Loucy (cell line): Measurements from ENCODE around the gene C9orf50.

Experiments
- CTCF ChIP-seq: fragments of 200-600 bp; sonication (generic); conservative IDR thresholded peaks from 2 replicates; pipeline ENCODE4 v1.5.1; 2014; ENCODE audit warnings: mild to moderate bottlenecking, antibody characterized with exemption, low read length
- EZH2phosphoT487 ChIP-seq: fragments of 200-600 bp; IDR thresholded peaks from 2 replicates; pipeline ENCODE4 v1.6.1; 2018; ENCODE audit warnings: antibody characterized with exemption, mild to moderate bottlenecking, moderate library complexity, borderline replicate concordance

GRCh38 chr9:129624947-129625346 is 4.0 kb upstream of the C9orf50 start:
- TF ChIP-seq CTCF (no peak), EZH2phosphoT487 (no peak)
